HCT116 (cell line): ENCODE measurements around the gene MAFG.

Experiments
- CTCF ChIP-seq, 3 experiments: fragments of 200-600 bp in 1 of 3; sonication (generic) in 1 of 3; IDR thresholded peaks in 2 of 3; conservative IDR thresholded peaks in 1 of 3; 2 replicates each; pipeline ENCODE4 v1.5.1; 2012 to 2017; ENCODE audit warnings: low read depth in 2 of 3, low read length in 2 of 3, antibody characterized with exemption in 1 of 3, borderline replicate concordance in 1 of 3, control low read depth in 1 of 3, mild to moderate bottlenecking in 1 of 3, mixed read lengths in 1 of 3, mixed run types in 1 of 3, moderate library complexity in 1 of 3; ENCODE audit not compliant: insufficient read depth in 1 of 3
- EGR1 ChIP-seq: IDR thresholded peaks from 2 replicates; pipeline ENCODE4 v1.6.1; 2012; ENCODE audit warnings: low read depth
- POLR2A ChIP-seq: IDR thresholded peaks from 2 replicates; pipeline ENCODE4 v1.7.0; 2011; ENCODE audit warnings: borderline replicate concordance; ENCODE audit not compliant: insufficient read depth, insufficient read length; ENCODE audit errors: extremely low read depth
- SIN3A ChIP-seq: IDR thresholded peaks from 2 replicates; pipeline ENCODE4 v1.6.1; 2012; ENCODE audit warnings: low read depth
- ZFX ChIP-seq: fragments of 450-650 bp; IDR thresholded peaks from 2 replicates; pipeline ENCODE4 v1.6.1; 2017
- ZNF274 ChIP-seq: fragments of 200-500 bp; sonication (Bioruptor generic); IDR thresholded peaks from 2 replicates; pipeline ENCODE4 v1.6.1; 2014; ENCODE audit warnings: mild to moderate bottlenecking, low read depth, low read length, inconsistent platforms

GRCh38 chr17:81959362-81960129, 32.0 kb upstream of the MAFG start:
- peak; percentile 58 to 97 (median 67) for TF ChIP-seq CTCF (IDR thresholded peaks at IDR 0.05 in 2 of 3, conservative IDR thresholded peaks at IDR 0.05 in 1 of 3; ENCODE audit: borderline replicate concordance in 1 of 3, insufficient read depth in 1 of 3, low read depth in 2 of 3, low read length in 2 of 3)
- TF ChIP-seq EGR1: no peak
- no peak for TF ChIP-seq SIN3A
- no peak for TF ChIP-seq ZNF274
- TF ChIP-seq POLR2A: no peak
- TF ChIP-seq ZFX: peak; percentile 24; the same call in 1 of the 2 replicates
